GM19463 (cell line): ENCODE measurements around the gene NOL3.

Experiments used
- ATAC-seq: cut with Tn5 transposase; IDR thresholded peaks from one replicate; pipeline ENCODE4 v1.9.1; 2021; ENCODE audit warnings: mild to moderate bottlenecking, moderate library complexity; ENCODE audit not compliant: unreplicated experiment

Gene NOL3

DNA sequence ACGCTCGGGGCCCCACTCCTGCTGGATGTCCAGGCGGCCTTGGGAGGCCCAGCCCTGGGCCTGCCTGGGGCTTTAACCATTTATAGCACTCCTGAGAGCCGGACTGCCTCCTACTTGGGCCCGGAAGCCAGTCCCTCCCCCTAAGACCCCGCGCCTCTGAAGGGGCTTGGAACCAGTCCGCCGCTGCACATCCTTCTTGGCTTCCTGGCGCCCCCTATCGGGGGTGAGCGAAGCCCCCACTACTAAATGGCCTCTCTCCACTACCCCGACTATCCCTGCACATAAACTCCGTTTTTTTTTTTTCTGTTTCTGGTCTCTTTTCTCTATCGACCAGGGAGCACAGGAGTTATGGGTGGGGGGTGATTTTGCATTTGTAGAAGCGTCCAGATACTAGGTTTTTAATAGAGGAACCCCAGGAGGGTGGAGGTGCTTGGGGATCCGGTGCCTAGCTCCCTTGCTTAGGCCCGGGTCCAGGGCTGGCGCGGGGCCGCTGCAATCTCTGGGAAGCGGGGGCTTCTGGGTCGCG is 633 bp upstream of the NOL3 start:
- ATAC-seq, result no peak

DNA sequence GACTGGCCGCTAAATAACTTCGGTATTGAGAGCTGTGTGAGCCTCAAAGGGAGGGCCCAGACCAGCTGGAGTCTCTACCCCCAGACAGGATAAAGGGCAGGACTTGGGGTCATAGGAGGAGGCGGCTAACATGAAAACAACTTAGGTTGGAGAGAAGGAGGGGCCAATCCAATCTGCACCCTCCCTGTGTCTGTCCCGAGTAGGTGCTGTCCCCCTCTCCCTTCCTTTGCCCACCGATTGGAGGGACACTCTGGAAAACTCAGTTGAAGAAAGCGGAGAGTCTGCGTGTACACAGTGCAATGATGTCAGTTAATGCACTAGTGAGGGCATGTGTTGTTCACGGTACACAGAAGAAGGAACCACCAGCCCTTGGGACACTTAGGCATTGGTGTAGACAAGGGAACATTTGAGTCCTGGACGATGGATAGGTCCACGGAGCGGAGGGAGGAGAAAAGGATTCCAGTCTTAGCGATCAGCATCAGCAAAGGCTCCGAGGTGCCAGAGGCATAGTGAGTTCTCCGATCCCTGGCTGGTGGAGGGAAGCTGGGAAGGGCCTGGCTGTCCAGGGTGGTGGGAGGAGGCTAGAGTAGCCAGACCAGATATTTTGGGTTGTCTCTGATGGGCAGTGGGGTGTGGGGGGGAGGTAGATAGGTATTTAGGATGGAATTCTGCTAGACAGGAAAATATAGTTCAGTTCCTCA is 761 bp downstream of the NOL3 start:
- peak; percentile 5 for ATAC-seq

DNA sequence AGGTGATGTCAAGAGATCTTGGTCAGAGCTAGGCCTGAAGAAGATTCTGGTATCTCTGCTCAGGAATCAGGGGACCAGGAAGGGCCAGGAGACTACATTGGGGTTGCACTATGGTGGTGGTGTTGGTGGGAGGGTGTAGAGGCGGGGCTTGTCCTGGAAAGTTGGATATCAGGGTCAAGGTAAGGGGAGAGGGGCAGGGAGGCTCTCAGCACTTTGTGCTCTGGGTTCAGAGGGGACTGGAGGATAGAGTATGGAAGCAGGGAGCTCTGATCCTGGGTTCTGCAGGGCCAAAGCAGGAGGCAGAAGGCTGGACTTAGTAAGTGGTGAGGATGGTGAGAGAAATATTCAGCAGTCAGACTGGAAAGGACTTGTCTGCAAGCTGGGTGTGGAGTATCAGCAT is 3.0 kb downstream of the NOL3 start:
- ATAC-seq, result no peak

DNA sequence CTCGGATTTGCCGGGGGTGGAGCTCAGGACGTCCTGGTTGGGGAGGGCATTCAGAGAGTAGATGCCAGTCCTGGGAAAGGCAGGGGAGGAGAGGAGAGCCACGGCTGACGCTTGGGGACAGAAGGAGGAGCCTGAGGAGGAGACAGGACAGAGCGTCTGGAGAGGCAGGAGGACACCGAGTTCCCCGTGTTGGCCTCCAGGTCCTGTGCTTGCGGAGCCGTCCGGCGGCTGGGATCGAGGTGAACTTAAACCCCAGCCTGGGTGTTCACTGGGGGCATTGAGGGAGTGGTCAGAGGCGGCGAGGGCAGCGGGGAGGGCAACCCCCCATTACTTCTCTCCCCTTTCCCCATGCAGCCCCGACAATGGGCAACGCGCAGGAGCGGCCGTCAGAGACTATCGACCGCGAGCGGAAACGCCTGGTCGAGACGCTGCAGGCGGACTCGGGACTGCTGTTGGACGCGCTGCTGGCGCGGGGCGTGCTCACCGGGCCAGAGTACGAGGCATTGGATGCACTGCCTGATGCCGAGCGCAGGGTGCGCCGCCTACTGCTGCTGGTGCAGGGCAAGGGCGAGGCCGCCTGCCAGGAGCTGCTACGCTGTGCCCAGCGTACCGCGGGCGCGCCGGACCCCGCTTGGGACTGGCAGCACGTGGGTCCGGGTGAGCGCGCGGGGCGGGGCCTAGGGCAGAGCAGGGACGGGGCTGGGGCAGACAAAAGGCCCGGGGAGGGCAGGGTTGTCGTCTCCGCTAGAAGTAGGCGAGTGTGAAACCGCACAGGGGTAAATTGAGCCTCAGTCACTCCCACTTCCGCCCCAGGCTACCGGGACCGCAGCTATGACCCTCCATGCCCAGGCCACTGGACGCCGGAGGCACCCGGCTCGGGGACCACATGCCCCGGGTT is 3.7 kb downstream of the NOL3 start:
- peak; percentile 43 for ATAC-seq

DNA sequence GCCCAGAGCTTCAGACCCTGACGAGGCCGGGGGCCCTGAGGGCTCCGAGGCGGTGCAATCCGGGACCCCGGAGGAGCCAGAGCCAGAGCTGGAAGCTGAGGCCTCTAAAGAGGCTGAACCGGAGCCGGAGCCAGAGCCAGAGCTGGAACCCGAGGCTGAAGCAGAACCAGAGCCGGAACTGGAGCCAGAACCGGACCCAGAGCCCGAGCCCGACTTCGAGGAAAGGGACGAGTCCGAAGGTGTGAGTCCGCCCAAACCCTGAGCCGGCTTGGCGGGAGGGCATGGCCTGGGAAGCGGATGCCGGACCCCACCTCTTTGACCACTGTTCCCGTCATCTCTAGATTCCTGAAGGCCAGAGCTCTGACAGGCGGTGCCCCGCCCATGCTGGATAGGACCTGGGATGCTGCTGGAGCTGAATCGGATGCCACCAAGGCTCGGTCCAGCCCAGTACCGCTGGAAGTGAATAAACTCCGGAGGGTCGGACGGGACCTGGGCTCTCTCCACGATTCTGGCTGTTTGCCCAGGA is 4.4 kb downstream of the NOL3 start:
- ATAC-seq, result no peak

DNA sequence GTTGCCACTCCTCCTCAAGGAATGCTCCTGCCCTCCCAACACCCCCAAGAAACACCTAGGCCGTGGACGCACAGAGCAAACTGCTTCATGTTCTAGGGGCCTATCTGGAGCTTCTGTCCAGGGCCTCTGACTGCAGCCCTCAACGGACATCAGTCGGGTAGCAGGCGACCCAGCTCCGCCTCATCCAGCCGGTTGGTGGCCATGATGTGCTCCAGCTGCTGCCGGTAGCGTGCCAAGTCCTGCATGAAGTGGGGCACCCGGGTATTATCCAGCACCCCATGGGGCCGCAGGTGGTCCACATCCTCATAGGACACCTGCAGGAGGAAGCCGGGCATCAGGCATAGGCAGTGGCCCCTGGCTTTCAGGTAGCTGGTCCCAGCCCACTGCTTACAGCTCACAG is 6.3 kb downstream of the NOL3 start:
- no peak for ATAC-seq

DNA sequence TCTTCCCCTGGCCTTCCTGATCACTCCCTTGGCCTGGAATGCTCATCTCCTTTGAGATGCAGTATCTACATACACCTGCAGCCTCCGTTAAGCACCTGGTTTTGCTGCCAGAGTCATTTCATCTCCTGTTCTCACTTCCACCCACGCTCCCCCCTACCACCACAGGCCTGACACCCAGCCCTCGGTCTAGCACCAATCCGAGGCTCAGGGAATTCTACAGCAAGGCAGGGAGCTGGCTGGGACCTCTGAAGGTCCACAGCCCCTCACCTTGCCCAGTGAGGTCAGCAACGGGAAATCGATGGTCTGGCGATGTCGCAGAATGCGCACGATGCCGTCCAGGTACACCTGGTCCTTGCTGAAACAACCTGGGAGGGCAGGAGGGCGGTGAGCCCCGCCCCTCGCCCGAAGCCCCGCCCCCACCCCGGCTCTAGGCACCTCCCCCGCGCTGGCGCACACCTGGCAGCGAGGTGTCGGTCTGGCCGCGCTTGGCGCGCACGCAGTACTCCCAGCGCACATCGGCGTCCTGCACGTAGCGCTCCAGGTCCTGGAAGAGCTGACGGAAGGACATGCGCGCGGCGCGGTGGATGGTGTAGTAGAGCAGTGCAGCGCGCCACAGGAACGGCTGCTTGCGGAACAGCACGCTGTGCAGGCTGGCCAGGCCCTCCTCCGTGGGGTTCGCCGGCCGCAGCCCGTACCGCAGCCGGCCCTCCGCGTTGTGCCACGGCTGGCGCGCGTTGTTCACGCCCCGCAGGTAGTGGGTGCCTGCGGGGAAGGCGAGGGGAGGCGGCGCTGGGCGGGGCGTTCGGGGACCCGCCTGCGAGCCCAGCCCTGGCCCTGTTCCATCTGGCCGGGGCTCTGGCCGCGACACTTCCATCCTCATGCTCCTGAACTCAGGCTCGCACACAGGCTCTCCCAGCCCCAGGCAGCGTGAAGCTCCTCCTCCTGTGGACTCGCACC is 7.7 kb downstream of the NOL3 start:
- no peak for ATAC-seq

DNA sequence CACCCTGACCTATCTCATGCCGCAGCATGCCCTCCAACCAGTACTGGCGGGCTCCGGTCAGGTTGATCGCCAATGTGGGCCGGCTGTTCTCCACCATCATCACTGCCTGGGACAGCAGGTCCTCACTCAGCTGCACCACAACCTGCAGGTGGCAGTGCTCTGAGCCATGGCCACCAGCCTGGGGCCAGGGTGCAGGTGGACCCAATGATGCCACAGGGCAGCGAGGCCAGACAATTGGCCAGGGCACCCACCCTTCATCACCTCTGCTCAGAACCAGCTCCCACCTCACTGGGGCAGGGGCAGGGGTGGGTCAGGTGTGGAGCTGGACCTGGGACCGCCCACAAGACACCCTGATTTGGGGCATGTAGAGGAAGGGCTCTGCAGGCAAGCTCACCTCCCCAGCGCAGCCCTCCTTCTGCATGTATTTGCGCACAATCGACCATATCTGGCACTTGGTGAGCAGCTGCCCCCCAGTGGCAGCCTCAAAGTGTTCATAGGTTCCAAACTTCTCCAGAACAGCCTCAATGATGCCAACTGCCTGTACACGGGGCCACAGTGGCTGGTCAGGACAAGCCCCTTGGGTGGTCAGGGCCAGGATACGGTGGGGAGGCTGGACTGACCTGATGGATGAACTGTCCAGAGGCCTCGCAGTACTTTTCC is 9.2 kb downstream of the NOL3 start:
- ATAC-seq, result no peak

DNA sequence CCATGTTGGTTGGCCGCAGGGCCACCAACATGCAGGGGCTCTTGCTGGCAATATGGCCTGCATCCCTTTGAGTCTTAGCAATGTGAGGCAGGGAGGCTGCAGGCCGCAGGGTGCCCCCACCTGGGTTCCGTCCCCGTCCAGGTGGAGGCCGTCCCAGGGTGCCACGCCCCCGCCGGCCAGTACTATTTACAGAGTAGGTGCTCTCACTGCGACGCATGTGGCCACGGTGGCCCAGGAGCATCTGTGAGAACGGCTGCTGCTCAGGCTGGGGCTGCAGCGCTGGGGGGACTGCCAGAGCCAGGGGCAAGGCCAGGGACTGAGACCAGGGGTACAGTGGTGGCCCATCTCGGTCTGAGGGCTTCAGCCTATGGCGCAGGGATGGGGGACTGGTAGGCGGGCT is 9.8 kb downstream of the NOL3 start:
- no peak for ATAC-seq

DNA sequence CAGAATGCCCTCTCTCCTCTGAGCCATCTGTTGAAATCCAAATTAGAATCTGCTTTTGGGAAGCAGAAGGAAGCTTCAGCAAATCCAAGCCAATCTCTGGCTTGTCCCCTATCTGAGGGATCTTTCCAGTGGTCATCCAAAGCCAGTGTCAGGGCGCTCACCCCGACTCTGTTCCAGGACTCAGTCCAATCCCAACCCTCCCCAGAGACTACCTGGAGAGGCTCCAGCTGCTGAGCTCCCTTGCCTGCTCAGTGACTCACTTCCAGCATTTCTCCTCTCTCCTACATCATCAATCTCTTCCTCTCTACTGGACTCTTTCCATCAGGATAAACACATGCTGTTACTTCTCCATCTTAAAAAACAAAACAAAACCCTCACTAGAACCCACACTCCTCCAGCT is 11.0 kb downstream of the NOL3 start:
- ATAC-seq, result no peak

DNA sequence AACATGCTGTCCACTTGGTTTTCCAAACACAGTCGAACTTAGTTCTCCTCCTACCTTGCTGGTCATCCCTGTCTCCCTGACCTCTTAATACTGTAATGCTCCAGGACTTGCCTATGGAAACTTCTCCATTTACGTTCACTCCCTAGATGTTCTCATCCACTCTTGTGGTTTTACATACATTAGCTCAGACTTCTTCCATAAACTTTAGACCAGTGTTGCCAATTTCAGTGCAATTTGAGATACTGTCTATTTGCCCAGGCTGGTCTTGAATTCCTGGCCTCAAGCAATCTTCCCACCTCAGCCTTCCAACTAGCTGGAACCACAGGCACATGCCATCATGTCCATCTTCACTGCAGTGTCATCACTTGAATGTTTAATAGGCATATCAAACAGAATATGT is 11.9 kb downstream of the NOL3 start:
- no peak for ATAC-seq

DNA sequence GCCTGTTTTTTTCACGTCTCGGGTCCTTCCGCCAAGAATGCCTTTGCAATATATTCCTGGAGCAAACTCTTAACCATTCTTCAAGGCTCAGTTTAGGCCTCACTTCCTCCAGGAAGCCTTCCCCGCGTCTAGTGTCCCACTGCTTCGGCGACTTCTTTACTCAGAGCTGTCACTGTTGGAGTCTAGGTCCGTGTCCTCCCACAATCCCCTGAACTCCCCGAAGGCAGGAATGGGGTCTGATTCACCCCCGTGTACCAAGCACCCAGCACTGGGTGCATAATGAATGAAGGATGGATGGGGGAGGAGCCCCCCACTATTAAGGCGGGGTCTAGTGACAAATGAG is 12.9 kb downstream of the NOL3 start:
- ATAC-seq, result no peak

DNA sequence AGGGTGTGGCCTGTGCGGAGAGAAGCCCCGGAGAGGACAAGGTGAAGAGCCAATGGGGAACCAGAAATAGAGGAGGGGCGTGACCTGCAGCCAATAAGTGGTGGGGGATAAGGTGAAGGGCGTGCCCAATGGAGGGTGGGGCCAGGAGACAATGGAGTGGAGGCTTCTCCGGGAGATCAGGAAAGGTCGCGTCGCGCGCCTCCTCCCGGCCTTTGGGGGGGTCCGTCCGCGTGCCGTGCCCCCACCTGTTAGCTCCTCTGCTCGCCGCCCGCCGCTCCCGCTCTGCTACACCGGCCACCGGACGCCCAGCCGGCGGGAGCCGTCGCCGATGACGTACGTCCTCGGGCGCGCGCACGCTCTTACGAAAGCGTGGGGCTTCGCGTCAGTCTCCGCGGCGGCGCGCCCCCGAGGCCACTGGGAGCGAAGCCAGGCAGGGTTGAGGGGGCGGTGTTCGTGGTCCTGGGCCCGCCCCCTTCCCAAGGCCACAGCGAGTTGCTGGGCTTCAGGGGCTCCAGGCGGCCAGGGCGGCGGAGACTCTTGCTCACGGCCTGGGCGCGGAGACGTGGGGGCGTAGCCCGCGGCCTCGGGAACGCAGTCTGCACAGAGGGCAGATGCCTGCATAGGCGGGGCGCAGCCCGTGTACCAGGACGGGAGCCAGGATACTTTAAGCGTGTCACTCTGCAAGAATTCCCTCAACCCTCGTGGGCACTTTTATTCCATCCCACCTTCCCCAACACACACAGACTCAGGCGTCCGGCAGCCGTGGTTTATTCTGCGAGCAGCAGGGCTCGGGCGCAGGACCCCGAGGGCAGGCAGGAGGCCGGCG is 13.5 kb downstream of the NOL3 start, which contains the start of gene MATCAP1:
MATCAP1 (minus strand) TSS at position 337 of the 826 bp plus-strand sequence. CDS start 3,353 bp downstream, outside the sequence.
- peak; percentile 94 for ATAC-seq

DNA sequence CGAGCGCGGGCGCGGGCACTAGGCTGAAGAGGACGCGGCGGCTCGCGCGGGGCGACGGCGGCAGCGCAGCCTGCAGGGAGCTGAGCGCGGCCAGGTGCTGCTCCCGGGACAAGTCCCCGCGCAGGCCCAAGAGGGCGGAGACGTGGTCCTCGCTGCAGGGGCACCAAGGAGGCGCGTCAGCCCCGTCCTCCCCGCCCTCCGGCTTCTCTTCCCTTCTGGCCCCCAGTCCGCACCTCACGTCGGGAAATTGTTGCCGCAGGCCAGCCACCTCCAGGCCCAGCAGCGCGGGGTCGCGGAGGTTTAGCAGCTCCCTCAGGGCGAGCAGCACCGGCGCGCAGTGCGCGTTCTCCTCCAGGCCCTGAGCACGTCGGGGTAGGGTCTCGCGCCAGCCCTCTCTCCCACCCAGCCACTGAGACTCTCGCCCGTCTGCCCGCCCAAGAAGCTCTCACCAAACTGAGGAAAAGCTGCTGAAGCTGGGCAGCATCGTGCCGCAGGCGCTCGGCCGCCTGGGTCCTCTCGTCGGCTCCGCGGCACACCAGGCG is 14.2 kb downstream of the NOL3 start:
- peak; percentile 6 for ATAC-seq

DNA sequence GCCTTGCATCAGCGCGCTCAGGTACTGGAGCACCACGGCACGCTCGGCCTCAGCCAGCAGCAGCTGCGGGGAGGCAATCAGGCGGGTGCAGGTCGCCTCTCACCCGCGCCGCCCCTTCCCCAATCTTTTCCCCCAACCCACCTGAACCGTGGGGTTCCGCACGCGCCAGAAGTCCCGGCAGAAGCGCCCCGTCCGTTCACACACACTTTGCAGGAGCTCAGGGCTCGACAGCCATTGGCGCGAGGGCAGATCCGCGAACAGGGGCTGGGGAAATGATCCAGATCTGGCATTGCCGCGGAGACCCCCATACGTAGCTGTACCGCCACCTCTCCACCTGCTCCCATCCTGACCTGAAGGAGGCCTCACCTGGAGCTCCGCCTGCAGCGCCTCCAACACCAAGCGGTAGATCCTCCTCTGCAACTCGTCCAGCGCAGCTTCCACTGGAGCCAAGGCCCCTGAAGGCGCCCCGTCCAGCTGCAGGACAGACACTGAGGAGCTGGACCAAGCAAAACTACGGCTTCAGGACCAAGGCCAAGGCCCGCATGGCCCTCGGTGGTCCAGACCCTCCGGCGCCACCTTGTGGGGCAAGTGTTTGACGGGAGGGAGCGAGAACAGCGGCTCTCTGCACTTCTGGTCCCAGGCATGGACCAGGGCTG is 14.8 kb downstream of the NOL3 start:
- no peak for ATAC-seq

DNA sequence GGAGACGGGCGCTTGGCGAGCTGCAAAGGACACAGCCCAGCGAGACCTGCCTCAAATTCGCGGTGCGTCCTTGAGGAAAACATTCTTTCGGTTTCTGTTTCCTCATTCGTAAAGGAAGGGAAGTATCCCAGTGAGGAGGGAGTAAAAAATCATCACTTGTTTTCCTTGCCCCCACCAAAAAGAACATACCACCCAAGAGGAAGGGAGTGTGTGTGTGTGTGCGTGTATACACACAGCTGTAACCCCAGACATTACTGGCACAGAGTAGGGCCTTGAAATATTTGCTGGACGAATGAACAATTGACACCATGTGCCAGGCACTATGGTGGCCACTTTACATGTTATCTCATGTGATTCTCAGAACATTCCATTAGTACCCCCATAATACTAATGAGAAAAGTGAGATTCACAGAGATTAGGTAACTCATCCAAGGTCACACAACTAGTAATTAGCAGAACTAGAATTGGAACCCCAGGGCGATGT is 15.4 kb downstream of the NOL3 start:
- no peak for ATAC-seq

DNA sequence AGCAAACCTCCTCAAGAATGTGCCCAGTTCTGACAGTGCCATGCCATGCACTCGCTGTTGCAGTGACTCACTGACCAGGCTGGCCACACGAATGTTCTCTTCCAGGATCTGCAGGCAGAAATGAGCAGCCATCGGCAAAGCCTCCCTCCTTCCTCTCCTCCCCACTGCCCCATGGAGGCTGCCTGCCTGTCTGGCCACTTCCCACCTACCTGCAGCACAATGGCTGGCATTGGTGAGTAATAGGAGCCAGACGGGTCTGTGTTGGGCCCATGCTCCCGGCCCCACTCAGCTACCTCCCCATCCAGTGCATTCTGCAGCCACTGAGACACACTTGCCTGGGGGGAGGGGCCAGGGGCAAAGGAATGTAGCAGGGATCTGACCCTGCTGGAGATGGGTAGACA is 16.2 kb downstream of the NOL3 start:
- no peak for ATAC-seq

DNA sequence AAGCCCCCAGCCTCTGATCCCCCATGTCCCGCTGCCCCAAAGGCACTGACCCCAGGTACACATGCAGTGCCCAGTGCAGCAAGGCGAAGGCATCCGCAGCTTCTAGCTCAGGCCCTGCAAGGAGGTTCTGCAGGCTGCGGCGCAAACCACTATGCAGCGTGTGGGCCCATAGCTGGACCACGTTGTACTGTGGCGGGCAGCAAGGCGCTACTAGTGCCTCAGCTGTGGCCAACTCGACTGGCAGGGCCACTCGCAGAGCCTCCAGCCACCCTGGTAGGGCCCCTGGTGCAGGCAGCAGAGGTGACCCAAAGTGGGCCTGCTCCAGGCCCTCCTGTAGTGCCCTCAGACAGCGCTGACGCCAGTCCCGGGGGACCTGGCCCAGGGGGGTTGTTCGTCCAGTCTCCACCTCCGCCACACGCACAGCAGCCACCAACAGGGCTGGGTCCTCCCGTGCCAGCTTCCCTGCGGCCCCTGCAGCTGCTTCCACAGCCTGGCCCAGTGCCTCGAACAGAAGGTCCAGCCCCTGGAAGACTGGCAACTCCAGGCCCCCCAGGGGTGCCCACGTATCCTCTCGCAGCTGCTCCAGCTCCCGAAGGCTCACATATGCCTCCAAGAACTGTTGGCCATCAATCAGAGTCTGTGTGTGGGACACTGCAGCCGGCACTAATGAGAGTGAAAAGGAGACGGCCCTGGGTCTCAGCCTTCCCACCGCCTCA is 17.0 kb downstream of the NOL3 start:
- no peak for ATAC-seq
